Measurements from ENCODE around the gene BBOF1. TPM values are rescaled to one million over a fixed set of nuclear protein-coding genes. Genes with fewer than 3 reads are reported as not detected.
"Not testable (repeated sequence)": the region's sequence is repeated elsewhere in the genome, so short reads cannot be mapped to it uniquely, and the experiment has no call there.

Gene BBOF1
- total RNA-seq, 1 donor from 2014 or later: 2.0 TPM

GRCh38 chr14:74105381-74105780 is 86.2 kb downstream of the BBOF1 start:
- Histone ChIP-seq H3K79me2 (ENCODE audit: low read depth) (no peaks in the 10 kb centered on the region), H4K20me1 (ENCODE audit: low read depth) (peaks cover 4% of the 10 kb centered on the region), H3K4me2 (no peak overlapping the region), H3K27me3 (no peaks in the 10 kb centered on the region), H3K4me1 (no peaks in the 10 kb centered on the region), H3K27ac (no peak overlapping the region), H3F3A (ENCODE audit: low read depth) (no peaks in the 10 kb centered on the region), H3K9ac (no peak overlapping the region), H2AFZ (replicated peaks) (no peak overlapping the region), H3K4me3 (no peak overlapping the region), H3K36me3 (peaks cover 5% of the 10 kb centered on the region), H3K9me3 (ENCODE audit: low read depth) (no peaks in the 10 kb centered on the region)
- Mint-ChIP-seq H3K4me3 (no peak overlapping the region), H3K27ac (no peak overlapping the region), H3K27me3 (ENCODE audit: insufficient read depth, low read depth) (no peaks in the 10 kb centered on the region), H3K9me3 (no peaks in the 10 kb centered on the region), H3K36me3 (peaks cover 7% of the 10 kb centered on the region), H3K4me1 (no peaks in the 10 kb centered on the region)
- no peak for DNase-seq (ENCODE audit: low spot score)
- no peak for TF ChIP-seq EZH2phosphoT487 (IDR thresholded peaks at IDR 0.05)
- TF ChIP-seq EZH2 (IDR thresholded peaks at IDR 0.05): no peak
- TF ChIP-seq CTCF (IDR thresholded peaks at IDR 0.05): no peak

- no peaks in the 10 kb centered on the region for H3K36me3 ChIP-seq
- H4K20me1 ChIP-seq (ENCODE audit: low read depth): peaks cover 4% of the 10 kb centered on the region
- Mint-ChIP-seq H3K27me3 (ENCODE audit: insufficient read depth, low read depth) (no peaks in the 10 kb centered on the region), H3K4me3 (no peak overlapping the region), H3K36me3 (no peaks in the 10 kb centered on the region), H3K9me3 (no peaks in the 10 kb centered on the region), H3K27ac (no peak overlapping the region), H3K4me1 (no peaks in the 10 kb centered on the region)
- H3K27ac ChIP-seq: no peak overlapping the region
- TF ChIP-seq EZH2 (IDR thresholded peaks at IDR 0.05) (no peak), CTCF (IDR thresholded peaks at IDR 0.05) (no peak), EZH2phosphoT487 (IDR thresholded peaks at IDR 0.05) (no peak)
- no peak for DNase-seq (ENCODE audit: low spot score)
- no peaks in the 10 kb centered on the region for H3K79me2 ChIP-seq (ENCODE audit: low read depth)
- no peak overlapping the region for H3K4me2 ChIP-seq
- H3K9ac ChIP-seq: no peak overlapping the region
- no peaks in the 10 kb centered on the region for H3K27me3 ChIP-seq
- no peaks in the 10 kb centered on the region for H3K4me1 ChIP-seq
- H2AFZ ChIP-seq (replicated peaks): no peak overlapping the region
- H3K9me3 ChIP-seq (ENCODE audit: low read depth): no peaks in the 10 kb centered on the region
- H3K4me3 ChIP-seq: no peak overlapping the region
- H3F3A ChIP-seq (ENCODE audit: low read depth): no peaks in the 10 kb centered on the region
Measured at GRCh38 chr14:74109369-74109768, 90.2 kb downstream of the BBOF1 start.

GRCh38 chr14:74111395-74112216 is 92.5 kb downstream of the BBOF1 start:
- not testable (repeated sequence) for H3F3A ChIP-seq (ENCODE audit: low read depth); H3K36me3 ChIP-seq; H3K9me3 ChIP-seq (ENCODE audit: low read depth); H3K79me2 ChIP-seq (ENCODE audit: low read depth); H3K9me3 Mint-ChIP-seq; H2AFZ ChIP-seq (replicated peaks); H3K9ac ChIP-seq; H3K36me3 Mint-ChIP-seq; H3K4me3 ChIP-seq; H3K4me2 ChIP-seq; H3K4me1 ChIP-seq; H3K27me3 ChIP-seq; H4K20me1 ChIP-seq (ENCODE audit: low read depth); H3K4me3 Mint-ChIP-seq; H3K27ac ChIP-seq; H3K4me1 Mint-ChIP-seq; H3K27me3 Mint-ChIP-seq (ENCODE audit: insufficient read depth, low read depth); H3K27ac Mint-ChIP-seq
- TF ChIP-seq CTCF (IDR thresholded peaks at IDR 0.05): peak; percentile 70
- peak; percentile 69 for DNase-seq (ENCODE audit: low spot score)

Small RNA genes within 50 kb of the gene (small RNA-seq; reads per million reads assigned to genes)
- gene AC005480.2: not detected

Other genes with a start within 250 kb of the BBOF1 start
- 18.8 and 87.2 TPM in 2 replicates for gene PTGR2, start 167.5 kb upstream of the BBOF1 start, total RNA-seq (ENCODE audit: low replicate concordance)
- 55.1 and 56.4 TPM in 2 replicates for gene ZNF410, start 132.5 kb upstream of the BBOF1 start, total RNA-seq (ENCODE audit: low replicate concordance)
- 0.13 and 1.4 TPM in 2 replicates for gene FAM161B, start 69.3 kb upstream of the BBOF1 start, total RNA-seq (ENCODE audit: low replicate concordance)
- 17.9 and 19.7 TPM in 2 replicates for gene COQ6, start 69.0 kb upstream of the BBOF1 start, total RNA-seq (ENCODE audit: low replicate concordance)
- 12.7 and 13.4 TPM in 2 replicates for gene ENTPD5, start 61 bp upstream of the BBOF1 start, total RNA-seq (ENCODE audit: low replicate concordance)
- 52.0 and 64.0 TPM in 2 replicates for gene ALDH6A1, start 65.1 kb downstream of the BBOF1 start, total RNA-seq (ENCODE audit: low replicate concordance)
- 16.4 and 25.7 TPM in 2 replicates for gene LIN52, start 65.6 kb downstream of the BBOF1 start, total RNA-seq (ENCODE audit: low replicate concordance)
- 0.51 and 1.3 TPM in 2 replicates for gene VSX2, start 220.1 kb downstream of the BBOF1 start, total RNA-seq (ENCODE audit: low replicate concordance)

Measured in neural progenitor cell (in vitro differentiated cells).